K562 (cell line): ENCODE data around the gene CASKIN1. TPM values are rescaled to one million over a fixed set of nuclear protein-coding genes. Genes with fewer than 3 reads are reported as not detected.

ENCODE experiments used
- ATAC-seq: fragments of 200-7000 bp; cut with Tn5 transposase; 3 replicates; pipeline ENCODE4 v1.9.1; 2020; ENCODE audit warnings: moderate library complexity
- BruUV-seq: library from RNA; stranded (reverse); fragments of 400-500 nt; replicated peaks from 2 replicates; lab custom pipeline; 2021; lab: Mats Ljungman, UMichigan
- CTCF ChIA-PET: fragments of 300-600 bp; formaldehyde crosslinking; extraction: SDS; loops from one replicate; lab custom pipeline; 2021; ENCODE audit warnings: low intra/inter-chr PET ratio; lab: Yijun Ruan, JAX
- POLR2A ChIA-PET: fragments of 300-600, 350-650 bp; sonication (Branson Sonifier 250); formaldehyde crosslinking; extraction: SDS; loops from one replicate; lab custom pipeline; 2021; ENCODE audit warnings: antibody characterized with exemption, inconsistent platforms; lab: Yijun Ruan, JAX
- DNase-seq, 4 experiments: peaks; one replicate each; pipeline versions ENCODE4 v3.0.0 to v3.0.0-alpha.2; 2011 to 2018; ENCODE audit warnings: low spot score in 3 of 4, mixed read lengths in 3 of 4; ENCODE audit errors: extremely low read depth in 1 of 4
- FAIRE-seq: peaks from 2 replicates; lab custom pipeline; 2011; peaks lifted over from hg19 to GRCh38; lab: Jason Lieb, UNC
- H2AFZ ChIP-seq: 2 replicates; pipeline ENCODE4 v1.6.0; 2011; ENCODE audit warnings: low read depth, low read length, control low read depth, inconsistent platforms
- H3K27ac ChIP-seq: fragments of 200-600 bp; 3 replicates; pipeline ENCODE4 v1.8.0; 2011; ENCODE audit warnings: low read depth, mild to moderate bottlenecking, control low read depth, inconsistent platforms, low read length, moderate library complexity, mixed read lengths; ENCODE audit errors: extremely low read depth
- H3K27me3 ChIP-seq, 2 experiments: fragments of 300-600 bp in 1 of 2; 2 replicates in 1 of 2; 3 replicates in 1 of 2; pipeline versions ENCODE4 v1.6.0 to v1.8.0; 2011; ENCODE audit warnings: inconsistent platforms in 2 of 2, low read length in 2 of 2, mild to moderate bottlenecking in 1 of 2, mixed read lengths in 1 of 2, moderate library complexity in 1 of 2; ENCODE audit not compliant: control insufficient read depth in 2 of 2, insufficient read depth in 2 of 2
- H3K36me3 ChIP-seq: fragments of 300-600 bp; 3 replicates; pipeline ENCODE4 v1.8.0; 2011; ENCODE audit warnings: mild to moderate bottlenecking, low read length, inconsistent platforms; ENCODE audit not compliant: control insufficient read depth, insufficient read depth
- H3K4me1 ChIP-seq, 2 experiments: fragments of 200-600 bp in 1 of 2; replicated peaks in 1 of 2; 2 replicates in 1 of 2; 3 replicates in 1 of 2; pipeline versions ENCODE4 v1.5.1 to v1.8.0; 2011; ENCODE audit warnings: inconsistent platforms in 2 of 2, low read length in 2 of 2, mild to moderate bottlenecking in 1 of 2, mixed read lengths in 1 of 2, moderate library complexity in 1 of 2; ENCODE audit not compliant: control insufficient read depth in 2 of 2, insufficient read depth in 2 of 2
- H3K4me2 ChIP-seq: 2 replicates; pipeline ENCODE4 v1.6.1; 2011; ENCODE audit warnings: low read length, control low read depth, inconsistent platforms, mixed read lengths; ENCODE audit not compliant: insufficient read depth
- H3K4me3 ChIP-seq: fragments of 200-600 bp; sonication (generic), shearing (Covaris generic); 2 replicates; pipeline ENCODE4 v1.5.1; 2016; ENCODE audit warnings: control low read depth, inconsistent platforms
- H3K79me2 ChIP-seq: fragments of 200-600 bp; 3 replicates; pipeline ENCODE4 v1.8.0; 2011; ENCODE audit warnings: low read length, inconsistent platforms; ENCODE audit not compliant: control insufficient read depth, insufficient read depth
- H3K9ac ChIP-seq, 2 experiments: 2 replicates each; pipeline versions ENCODE4 v1.6.0 to v1.6.1; 2011; ENCODE audit warnings: low read depth in 2 of 2, low read length in 2 of 2, control low read depth in 1 of 2, inconsistent platforms in 1 of 2, mild to moderate bottlenecking in 1 of 2, mixed read lengths in 1 of 2; ENCODE audit not compliant: insufficient read depth in 1 of 2
- H3K9me1 ChIP-seq: one replicate; pipeline ENCODE4 v1.6.0; 2011; ENCODE audit warnings: inconsistent platforms, mild to moderate bottlenecking, low read length, moderate library complexity; ENCODE audit not compliant: control insufficient read depth, insufficient read depth
- H3K9me3 ChIP-seq: replicated peaks from 2 replicates; pipeline ENCODE4 v1.5.1; 2011; ENCODE audit warnings: low read depth, low read length, inconsistent platforms; ENCODE audit not compliant: control insufficient read depth, insufficient read depth
- H4K20me1 ChIP-seq: replicated peaks from 2 replicates; pipeline ENCODE4 v1.6.1; 2011; ENCODE audit warnings: low read length, inconsistent platforms, mixed read lengths; ENCODE audit not compliant: control insufficient read depth, insufficient read depth
- E2F6 ChIP-seq, 2 experiments: IDR thresholded peaks; 2 replicates each; pipeline ENCODE4 v1.6.1; 2011; ENCODE audit warnings: borderline replicate concordance in 1 of 2, control low read depth in 1 of 2, low read depth in 1 of 2, low read length in 1 of 2, mild to moderate bottlenecking in 1 of 2, mixed read lengths in 1 of 2, moderate library complexity in 1 of 2; ENCODE audit not compliant: insufficient read depth in 1 of 2, insufficient read length in 1 of 2, poor library complexity in 1 of 2, severe bottlenecking in 1 of 2; ENCODE audit errors: extremely low read depth in 1 of 2
- FOXP4 ChIP-seq: sonication (generic); formaldehyde crosslinking; IDR thresholded peaks from 2 replicates; pipeline ENCODE4 v1.8.0; 2022; ENCODE audit warnings: mild to moderate bottlenecking, missing genetic modification reagents, borderline replicate concordance
- HNRNPH1 ChIP-seq: fragments of 200-400 bp; formaldehyde crosslinking; optimal IDR thresholded peaks from 2 replicates; pipeline ENCODE3; 2017; ENCODE audit warnings: low read depth, mild to moderate bottlenecking, low read length, moderate library complexity
- MCM7 ChIP-seq, 2 experiments: fragments of 450-650 bp; IDR thresholded peaks; 2 replicates each; pipeline ENCODE4 v1.6.1; 2016 to 2018
- MTA2 ChIP-seq: fragments of 450-650 bp; IDR thresholded peaks from 2 replicates; pipeline ENCODE4 v1.6.1; 2016; ENCODE audit warnings: low read depth
- PML ChIP-seq: IDR thresholded peaks from 2 replicates; pipeline ENCODE4 v1.6.1; 2012; ENCODE audit warnings: low read length, inconsistent platforms
- PURB ChIP-seq: sonication (generic); formaldehyde crosslinking; IDR thresholded peaks from 2 replicates; pipeline ENCODE4 v1.9.0; 2021; ENCODE audit warnings: low read depth, mild to moderate bottlenecking, missing genetic modification reagents
- PYGO2 ChIP-seq: fragments of 450-650 bp; IDR thresholded peaks from 2 replicates; pipeline ENCODE4 v1.6.1; 2016; ENCODE audit warnings: mild to moderate bottlenecking, missing genetic modification characterization, moderate library complexity, missing compliant biosample characterization
- RBM39 ChIP-seq: fragments of 200-400 bp; formaldehyde crosslinking; optimal IDR thresholded peaks from 2 replicates; pipeline ENCODE3; 2018; ENCODE audit warnings: low read depth, low read length
- SMARCB1 ChIP-seq: IDR thresholded peaks from 2 replicates; pipeline ENCODE4 v1.6.1; 2011; ENCODE audit warnings: improper control_type of control experiment, low read depth; ENCODE audit not compliant: insufficient read length
- ZC3H4 ChIP-seq: sonication (generic); formaldehyde crosslinking; IDR thresholded peaks from 2 replicates; pipeline ENCODE4 v1.9.0; 2021; ENCODE audit warnings: missing genetic modification reagents, borderline replicate concordance
- ZNF239 ChIP-seq: fragments of 250-450 bp; sonication (Bioruptor Pico); IDR thresholded peaks from 2 replicates; pipeline ENCODE4 v1.4.0; 2020; ENCODE audit warnings: mild to moderate bottlenecking
- ZNF354B ChIP-seq: fragments of 250-450 bp; sonication (Bioruptor Pico); IDR thresholded peaks from 2 replicates; pipeline ENCODE4 v1.4.0; 2020
- WGBS: fragments of 100-300 bp; shearing (Covaris generic); methylation state at CpG from one replicate; pipeline ENCODE4 v1.1.6; 2016; ENCODE audit warnings: low coverage, mixed read lengths; ENCODE audit not compliant: insufficient coverage; ENCODE audit errors: missing lambda C conversion rate; 5-methylcytosine and 5-hydroxymethylcytosine counted together
- in situ Hi-C: fragments of 300-500 bp; cut with MboI; formaldehyde crosslinking; loops from 4 replicates; pipeline ENCODE4 v1.15.0; 2018; ENCODE audit warnings: inconsistent platforms, mixed read lengths
- intact Hi-C: fragments of 100-400 bp; cut with micrococcal nuclease; formaldehyde crosslinking; loops from 2 replicates; pipeline ENCODE4 v1.14.2; 2022
- polyA plus RNA-seq, 8 experiments: library from polyadenylated mRNA; depleted of rRNA in 4 of 8; stranded (reverse) in 5 of 8; unstranded in 3 of 8; fragments of >200 nt; fragmentation: Nextera tagmentation in 2 of 8; fragmentation: Illumina TruSeq in 1 of 8; extraction: Ambion mirVana in 2 of 8; extraction: Trizol in 1 of 8; gene quantifications; 2 replicates each; pipeline versions ENCODE4 v1.2.1 to v1.2.3, GENCODE V29; 2011 to 2014; ENCODE audit warnings: inconsistent platforms in 1 of 8, missing spikeins in 1 of 8
- total RNA-seq, 7 experiments: library from RNA; depleted of rRNA in 6 of 7; stranded (reverse); fragments of >200 nt in 6 of 7; fragmentation: Illumina TruSeq in 2 of 7; extraction: Trizol in 2 of 7; gene quantifications; 2 replicates each; pipeline versions ENCODE4 v1.2.1 to v1.2.3, GENCODE V29; 2011 to 2021; ENCODE audit warnings: low replicate concordance in 1 of 7
- TF ChIP-seq, protein P1 (sequence below): fragments of 450-650 bp; IDR thresholded peaks from 2 replicates; pipeline ENCODE4 v1.7.1; 2018; ENCODE audit warnings: mild to moderate bottlenecking, low read depth; ENCODE audit not compliant: partially characterized antibody
- TF ChIP-seq, protein P2 (sequence below): fragments of 250-450 bp; sonication (Bioruptor Pico); IDR thresholded peaks from 2 replicates; pipeline ENCODE4 v1.9.0; 2021; ENCODE audit warnings: mild to moderate bottlenecking, inconsistent platforms

The CASKIN1 gene
- total and polyA plus RNA-seq, 9 of the 15 experiments (the other 6 are each of a cell fraction or from before 2014, with no cell fraction given) = 0.15 to 4.5 (median 1.5) TPM; not detected in 2

DNA sequence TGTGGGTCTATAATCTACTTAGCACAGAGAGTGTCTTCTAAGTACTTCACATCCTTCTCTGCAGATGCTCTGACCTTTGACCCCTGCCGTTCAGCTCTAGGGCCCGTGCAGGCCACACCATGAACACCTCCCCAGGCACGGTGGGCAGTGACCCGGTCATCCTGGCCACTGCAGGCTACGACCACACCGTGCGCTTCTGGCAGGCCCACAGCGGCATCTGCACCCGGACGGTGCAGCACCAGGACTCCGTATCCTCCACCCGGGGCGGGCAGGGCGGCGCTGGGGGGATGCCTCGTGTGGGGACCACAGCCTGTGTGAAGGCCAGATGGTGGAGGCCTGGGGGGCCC is 9.5 kb upstream of the CASKIN1 start:
- in situ Hi-C loops = no loop called here
- peak; percentile 84 for FAIRE-seq
- intact Hi-C loops = no loop called here
- peaks cover 7% of the 10 kb centered on the region for H4K20me1 ChIP-seq
- peak; percentile 35 for ATAC-seq
- BruUV-seq = no TSS peak
- peak overlapping the region; percentile 84 for H3K4me3 ChIP-seq
- peak overlapping the region; percentile 100 for H2AFZ ChIP-seq
- peak overlapping the region; percentile 92 to 96 for H3K9ac ChIP-seq
- no peaks in the 10 kb centered on the region for H3K27me3 ChIP-seq
- no peaks in the 10 kb centered on the region for H3K9me3 ChIP-seq
- 6% methylated on average over 15 of the region's 16 CpGs for WGBS
- DNase-seq = no peak
- peak overlapping the region; percentile 92 for H3K4me2 ChIP-seq
- POLR2A ChIA-PET = interaction anchor here (0.6 to 1.4 kb wide), 6 partner anchors 8 to 50 kb away, joined by 3 to 7 read pairs (median 6); partner anchors contain the start of genes ECI1, PGP and TRAF7
- peaks cover 42% of the 10 kb centered on the region for H3K79me2 ChIP-seq
- peaks cover 19 to 67% of the 10 kb centered on the region in 2 experiments for H3K4me1 ChIP-seq
- peak overlapping the region; percentile 93 for H3K27ac ChIP-seq
- no peaks in the 10 kb centered on the region for H3K9me1 ChIP-seq
- CTCF ChIA-PET = no interaction called here
- H3K36me3 ChIP-seq = peaks cover 39% of the 10 kb centered on the region; the same call in 1 of the 3 replicates
- TF ChIP-seq FOXP4 (CRISPR knock-in tag) (peak; percentile 51; the same call in 1 of the 2 replicates), HNRNPH1 (no peak), ZNF239 (CRISPR knock-in tag) (no peak), PML (no peak), RBM39 (no peak), SMARCB1 (no peak), E2F6 (IDR thresholded peaks at IDR 0.05; ENCODE audit: borderline replicate concordance in 1 of 2, extremely low read depth in 1 of 2, insufficient read depth in 1 of 2, insufficient read length in 1 of 2, low read depth in 1 of 2, low read length in 1 of 2, poor library complexity in 1 of 2, severe bottlenecking in 1 of 2) (no peak), ZNF354B (no peak), PYGO2 (tag) (no peak), ZC3H4 (CRISPR knock-in tag) (0 out of 2 replicates have a peak, but pooled peaks have one; percentile 31), PURB (CRISPR knock-in tag) (no peak), MCM7 (IDR thresholded peaks at IDR 0.05) (no peak), MTA2 (peak; percentile 32; the same call in 1 of the 2 replicates)
- TF ChIP-seq, protein P1, sequence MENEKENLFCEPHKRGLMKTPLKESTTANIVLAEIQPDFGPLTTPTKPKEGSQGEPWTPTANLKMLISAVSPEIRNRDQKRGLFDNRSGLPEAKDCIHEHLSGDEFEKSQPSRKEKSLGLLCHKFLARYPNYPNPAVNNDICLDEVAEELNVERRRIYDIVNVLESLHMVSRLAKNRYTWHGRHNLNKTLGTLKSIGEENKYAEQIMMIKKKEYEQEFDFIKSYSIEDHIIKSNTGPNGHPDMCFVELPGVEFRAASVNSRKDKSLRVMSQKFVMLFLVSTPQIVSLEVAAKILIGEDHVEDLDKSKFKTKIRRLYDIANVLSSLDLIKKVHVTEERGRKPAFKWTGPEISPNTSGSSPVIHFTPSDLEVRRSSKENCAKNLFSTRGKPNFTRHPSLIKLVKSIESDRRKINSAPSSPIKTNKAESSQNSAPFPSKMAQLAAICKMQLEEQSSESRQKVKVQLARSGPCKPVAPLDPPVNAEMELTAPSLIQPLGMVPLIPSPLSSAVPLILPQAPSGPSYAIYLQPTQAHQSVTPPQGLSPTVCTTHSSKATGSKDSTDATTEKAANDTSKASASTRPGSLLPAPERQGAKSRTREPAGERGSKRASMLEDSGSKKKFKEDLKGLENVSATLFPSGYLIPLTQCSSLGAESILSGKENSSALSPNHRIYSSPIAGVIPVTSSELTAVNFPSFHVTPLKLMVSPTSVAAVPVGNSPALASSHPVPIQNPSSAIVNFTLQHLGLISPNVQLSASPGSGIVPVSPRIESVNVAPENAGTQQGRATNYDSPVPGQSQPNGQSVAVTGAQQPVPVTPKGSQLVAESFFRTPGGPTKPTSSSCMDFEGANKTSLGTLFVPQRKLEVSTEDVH = no peak
- TF ChIP-seq, protein P2, sequence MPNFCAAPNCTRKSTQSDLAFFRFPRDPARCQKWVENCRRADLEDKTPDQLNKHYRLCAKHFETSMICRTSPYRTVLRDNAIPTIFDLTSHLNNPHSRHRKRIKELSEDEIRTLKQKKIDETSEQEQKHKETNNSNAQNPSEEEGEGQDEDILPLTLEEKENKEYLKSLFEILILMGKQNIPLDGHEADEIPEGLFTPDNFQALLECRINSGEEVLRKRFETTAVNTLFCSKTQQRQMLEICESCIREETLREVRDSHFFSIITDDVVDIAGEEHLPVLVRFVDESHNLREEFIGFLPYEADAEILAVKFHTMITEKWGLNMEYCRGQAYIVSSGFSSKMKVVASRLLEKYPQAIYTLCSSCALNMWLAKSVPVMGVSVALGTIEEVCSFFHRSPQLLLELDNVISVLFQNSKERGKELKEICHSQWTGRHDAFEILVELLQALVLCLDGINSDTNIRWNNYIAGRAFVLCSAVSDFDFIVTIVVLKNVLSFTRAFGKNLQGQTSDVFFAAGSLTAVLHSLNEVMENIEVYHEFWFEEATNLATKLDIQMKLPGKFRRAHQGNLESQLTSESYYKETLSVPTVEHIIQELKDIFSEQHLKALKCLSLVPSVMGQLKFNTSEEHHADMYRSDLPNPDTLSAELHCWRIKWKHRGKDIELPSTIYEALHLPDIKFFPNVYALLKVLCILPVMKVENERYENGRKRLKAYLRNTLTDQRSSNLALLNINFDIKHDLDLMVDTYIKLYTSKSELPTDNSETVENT = no peak
